A549 (cell line): ENCODE measurements around the gene KIF1C.

Source experiments
- CTCF ChIP-seq: fragments of >200 bp; sonication (Bioruptor Twin); formaldehyde crosslinking; IDR thresholded peaks from 3 replicates; pipeline ENCODE4 v1.5.1; 2016
- HDAC2 ChIP-seq: fragments of 200-600 bp; sonication (generic); IDR thresholded peaks from 2 replicates; pipeline ENCODE4 v1.6.1; 2016

GRCh38 chr17:4986403-4986802, 11.3 kb upstream of the KIF1C start:
- TF ChIP-seq CTCF (no peak), HDAC2 (no peak)
